ENCODE measurements around the gene C12orf43.
A peak's percentile ranks its signal among the peaks of the same experiment; 100 is the strongest.

Gene C12orf43

DNA sequence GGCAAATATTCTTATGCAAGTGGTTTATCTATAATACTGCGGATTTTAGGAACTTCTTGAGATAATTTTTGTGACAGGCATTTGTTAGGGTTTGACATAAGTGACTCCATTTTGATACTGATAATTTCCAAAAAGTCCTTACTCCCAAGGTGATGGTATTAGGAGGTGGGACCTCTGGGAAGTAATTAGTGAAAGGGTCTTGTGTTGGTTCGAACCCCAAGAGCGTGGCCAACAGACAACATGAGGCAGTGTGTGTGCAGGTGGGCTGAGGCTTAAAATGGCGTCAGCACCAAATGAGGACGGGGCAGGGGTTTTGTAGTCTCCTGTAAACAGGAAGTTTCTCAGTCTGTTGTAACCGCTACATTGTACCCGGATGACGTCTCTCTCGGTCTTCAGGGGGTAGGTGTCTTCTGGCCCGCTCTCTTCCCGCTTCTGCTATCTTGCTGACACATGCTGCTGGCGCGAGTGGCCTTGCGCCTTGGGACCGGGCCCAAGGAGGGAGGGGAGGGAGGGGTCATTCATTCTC lies 1.7 kb upstream of the C12orf43 start:
- H3F3A ChIP-seq (ENCODE audit: control insufficient read depth, insufficient read depth), result no peaks in the 10 kb centered on the region
- H3K27me3 ChIP-seq (ENCODE audit: control insufficient read depth, low read length), result no peaks in the 10 kb centered on the region
- H3K4me2 ChIP-seq (ENCODE audit: low read length), result no peak overlapping the region
- H3K4me1 ChIP-seq (ENCODE audit: control insufficient read depth, low read length), result peaks cover 11% of the 10 kb centered on the region
- H3K27ac ChIP-seq (ENCODE audit: low read depth, low read length), result no peak overlapping the region
- no peak overlapping the region for H3K4me3 ChIP-seq (ENCODE audit: low read length)
- H3K36me3 ChIP-seq (ENCODE audit: control insufficient read depth, low read length), result peaks cover 2% of the 10 kb centered on the region
- no peaks in the 10 kb centered on the region for H4K20me1 ChIP-seq (ENCODE audit: control insufficient read depth, insufficient read depth, low read depth, low read length)
- TF ChIP-seq EZH2phosphoT487 (IDR thresholded peaks at IDR 0.05; ENCODE audit: borderline replicate concordance, low read length), result no peak
- TF ChIP-seq, protein P1, sequence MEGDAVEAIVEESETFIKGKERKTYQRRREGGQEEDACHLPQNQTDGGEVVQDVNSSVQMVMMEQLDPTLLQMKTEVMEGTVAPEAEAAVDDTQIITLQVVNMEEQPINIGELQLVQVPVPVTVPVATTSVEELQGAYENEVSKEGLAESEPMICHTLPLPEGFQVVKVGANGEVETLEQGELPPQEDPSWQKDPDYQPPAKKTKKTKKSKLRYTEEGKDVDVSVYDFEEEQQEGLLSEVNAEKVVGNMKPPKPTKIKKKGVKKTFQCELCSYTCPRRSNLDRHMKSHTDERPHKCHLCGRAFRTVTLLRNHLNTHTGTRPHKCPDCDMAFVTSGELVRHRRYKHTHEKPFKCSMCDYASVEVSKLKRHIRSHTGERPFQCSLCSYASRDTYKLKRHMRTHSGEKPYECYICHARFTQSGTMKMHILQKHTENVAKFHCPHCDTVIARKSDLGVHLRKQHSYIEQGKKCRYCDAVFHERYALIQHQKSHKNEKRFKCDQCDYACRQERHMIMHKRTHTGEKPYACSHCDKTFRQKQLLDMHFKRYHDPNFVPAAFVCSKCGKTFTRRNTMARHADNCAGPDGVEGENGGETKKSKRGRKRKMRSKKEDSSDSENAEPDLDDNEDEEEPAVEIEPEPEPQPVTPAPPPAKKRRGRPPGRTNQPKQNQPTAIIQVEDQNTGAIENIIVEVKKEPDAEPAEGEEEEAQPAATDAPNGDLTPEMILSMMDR (IDR thresholded peaks at IDR 0.05; ENCODE audit: low read depth, low read length, poor library complexity, severe bottlenecking), result no peak
- H3K79me2 ChIP-seq (ENCODE audit: control insufficient read depth, low read length), result peaks cover 22% of the 10 kb centered on the region
- no peaks in the 10 kb centered on the region for H3K9me3 ChIP-seq (ENCODE audit: control insufficient read depth, insufficient read depth, low read length)
- no peaks in the 10 kb centered on the region for H3K9me2 ChIP-seq (replicated peaks; ENCODE audit: control insufficient read depth, low read length)

- H3K4me3 ChIP-seq (ENCODE audit: low read length), result no peak overlapping the region
- no peaks in the 10 kb centered on the region for H3K9me2 ChIP-seq (replicated peaks; ENCODE audit: control insufficient read depth, low read length)
- H3K4me2 ChIP-seq (ENCODE audit: low read length), result no peak overlapping the region
- H3K9me3 ChIP-seq (ENCODE audit: control insufficient read depth, insufficient read depth, low read length), result no peaks in the 10 kb centered on the region
- H3K27me3 ChIP-seq (ENCODE audit: control insufficient read depth, low read length), result no peaks in the 10 kb centered on the region
- no peaks in the 10 kb centered on the region for H3F3A ChIP-seq (ENCODE audit: control insufficient read depth, insufficient read depth)
- peaks cover 11% of the 10 kb centered on the region for H3K4me1 ChIP-seq (ENCODE audit: control insufficient read depth, low read length)
- H3K27ac ChIP-seq (ENCODE audit: low read depth, low read length), result no peak overlapping the region
- TF ChIP-seq, protein P1 (IDR thresholded peaks at IDR 0.05; ENCODE audit: low read depth, low read length, poor library complexity, severe bottlenecking), result peak; percentile 8
- no peak for TF ChIP-seq EZH2phosphoT487 (IDR thresholded peaks at IDR 0.05; ENCODE audit: borderline replicate concordance, low read length)
- peaks cover 34% of the 10 kb centered on the region for H3K36me3 ChIP-seq (ENCODE audit: control insufficient read depth, low read length)
- H3K79me2 ChIP-seq (ENCODE audit: control insufficient read depth, low read length), result peaks cover 25% of the 10 kb centered on the region
- H4K20me1 ChIP-seq (ENCODE audit: control insufficient read depth, insufficient read depth, low read depth, low read length), result no peaks in the 10 kb centered on the region
These were observed 2.6 kb downstream of the C12orf43 start for GRCh38 chr12:121013715-121014114.

DNA sequence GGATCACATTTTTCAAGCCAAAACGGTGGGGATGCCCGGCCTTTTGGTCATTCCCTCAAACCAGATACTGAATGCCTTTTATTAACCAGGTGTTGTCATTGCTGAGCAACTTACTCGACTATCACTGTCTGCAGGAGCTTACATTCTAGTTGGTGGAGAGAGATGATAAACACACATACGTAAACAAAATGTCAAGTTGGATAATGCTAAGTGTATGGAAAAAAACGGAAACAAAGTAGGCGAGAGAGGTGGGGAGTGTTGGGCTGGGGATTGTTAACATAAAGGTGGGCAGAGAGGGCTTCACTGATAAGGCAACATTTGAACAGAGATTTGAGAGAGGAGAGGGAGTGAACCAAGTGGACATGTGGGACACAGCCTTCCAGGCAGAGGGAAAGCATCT lies 4.5 kb downstream of the C12orf43 start:
- H3K4me1 ChIP-seq (ENCODE audit: control insufficient read depth, low read length), result peaks cover 11% of the 10 kb centered on the region

More for the DNA sequence above, 4.5 kb downstream of the C12orf43 start:
- H3F3A ChIP-seq (ENCODE audit: control insufficient read depth, insufficient read depth), result no peaks in the 10 kb centered on the region
- no peaks in the 10 kb centered on the region for H3K27me3 ChIP-seq (ENCODE audit: control insufficient read depth, low read length)
- no peaks in the 10 kb centered on the region for H4K20me1 ChIP-seq (ENCODE audit: control insufficient read depth, insufficient read depth, low read depth, low read length)
- TF ChIP-seq, protein P1 (IDR thresholded peaks at IDR 0.05; ENCODE audit: low read depth, low read length, poor library complexity, severe bottlenecking), result no peak
- TF ChIP-seq EZH2phosphoT487 (IDR thresholded peaks at IDR 0.05; ENCODE audit: borderline replicate concordance, low read length), result no peak
- no peak overlapping the region for H3K27ac ChIP-seq (ENCODE audit: low read depth, low read length)
- H3K9me2 ChIP-seq (replicated peaks; ENCODE audit: control insufficient read depth, low read length), result no peaks in the 10 kb centered on the region
- no peak overlapping the region for H3K4me2 ChIP-seq (ENCODE audit: low read length)
- H3K4me3 ChIP-seq (ENCODE audit: low read length), result no peak overlapping the region
- peaks cover 44% of the 10 kb centered on the region for H3K36me3 ChIP-seq (ENCODE audit: control insufficient read depth, low read length)
- H3K79me2 ChIP-seq (ENCODE audit: control insufficient read depth, low read length), result peaks cover 25% of the 10 kb centered on the region
- no peaks in the 10 kb centered on the region for H3K9me3 ChIP-seq (ENCODE audit: control insufficient read depth, insufficient read depth, low read length)

All from DOHH2 (cell line).